ENCODE results near the gene RGSL1. TPM values are rescaled to one million over a fixed set of nuclear protein-coding genes. Genes with fewer than 3 reads are reported as not detected.

Gene RGSL1
- total RNA-seq, 1 donor from 2014 or later: not detected

- H3K27ac Mint-ChIP-seq (ENCODE audit: unreplicated experiment): no peak overlapping the region
- no peak for TF ChIP-seq CTCF (IDR thresholded peaks at IDR 0.05; ENCODE audit: partially characterized antibody, unreplicated experiment)
- no peak for DNase-seq
- no peaks in the 10 kb centered on the region for H3K4me1 Mint-ChIP-seq (ENCODE audit: low read depth, unreplicated experiment)
- peaks cover 2% of the 10 kb centered on the region for H3K9me3 Mint-ChIP-seq (ENCODE audit: unreplicated experiment)
- no peaks in the 10 kb centered on the region for H3K27me3 Mint-ChIP-seq (ENCODE audit: unreplicated experiment)
- peaks cover 4% of the 10 kb centered on the region for H3K36me3 Mint-ChIP-seq (ENCODE audit: unreplicated experiment)
- no peak overlapping the region for H3K4me3 Mint-ChIP-seq (ENCODE audit: unreplicated experiment)
Measured at GRCh38 chr1:182430263-182431068, 19.5 kb upstream of the RGSL1 start.

GRCh38 chr1:182431278-182431677 lies 18.7 kb upstream of the RGSL1 start:
- H3K4me1 Mint-ChIP-seq (ENCODE audit: low read depth, unreplicated experiment): no peaks in the 10 kb centered on the region
- peaks cover 2% of the 10 kb centered on the region for H3K9me3 Mint-ChIP-seq (ENCODE audit: unreplicated experiment)
- H3K4me3 Mint-ChIP-seq (ENCODE audit: unreplicated experiment): no peak overlapping the region
- H3K27ac Mint-ChIP-seq (ENCODE audit: unreplicated experiment): no peak overlapping the region
- H3K36me3 Mint-ChIP-seq (ENCODE audit: unreplicated experiment): peaks cover 4% of the 10 kb centered on the region
- no peaks in the 10 kb centered on the region for H3K27me3 Mint-ChIP-seq (ENCODE audit: unreplicated experiment)
- no peak for TF ChIP-seq CTCF (IDR thresholded peaks at IDR 0.05; ENCODE audit: partially characterized antibody, unreplicated experiment)
- DNase-seq: no peak

- Mint-ChIP-seq H3K36me3 (ENCODE audit: unreplicated experiment) (peaks cover 13% of the 10 kb centered on the region), H3K4me3 (ENCODE audit: unreplicated experiment) (no peak overlapping the region), H3K27me3 (ENCODE audit: unreplicated experiment) (peaks cover 2% of the 10 kb centered on the region), H3K9me3 (ENCODE audit: unreplicated experiment) (peaks cover 2% of the 10 kb centered on the region), H3K27ac (ENCODE audit: unreplicated experiment) (no peak overlapping the region), H3K4me1 (ENCODE audit: low read depth, unreplicated experiment) (no peaks in the 10 kb centered on the region)
- TF ChIP-seq CTCF (IDR thresholded peaks at IDR 0.05; ENCODE audit: partially characterized antibody, unreplicated experiment): no peak
- DNase-seq: no peak
Measured at GRCh38 chr1:182433580-182433979, 16.4 kb upstream of the RGSL1 start.

- no peak for DNase-seq
- Mint-ChIP-seq H3K36me3 (ENCODE audit: unreplicated experiment) (peaks cover 11% of the 10 kb centered on the region), H3K27me3 (ENCODE audit: unreplicated experiment) (peaks cover 2% of the 10 kb centered on the region), H3K4me1 (ENCODE audit: low read depth, unreplicated experiment) (no peaks in the 10 kb centered on the region), H3K4me3 (ENCODE audit: unreplicated experiment) (no peak overlapping the region), H3K27ac (ENCODE audit: unreplicated experiment) (no peak overlapping the region), H3K9me3 (ENCODE audit: unreplicated experiment) (no peaks in the 10 kb centered on the region)
- no peak for TF ChIP-seq CTCF (IDR thresholded peaks at IDR 0.05; ENCODE audit: partially characterized antibody, unreplicated experiment)
Measured at GRCh38 chr1:182438326-182438725, 11.6 kb upstream of the RGSL1 start.

GRCh38 chr1:182441719-182442118 lies 8.2 kb upstream of the RGSL1 start:
- no peak for DNase-seq
- TF ChIP-seq CTCF (IDR thresholded peaks at IDR 0.05; ENCODE audit: partially characterized antibody, unreplicated experiment): no peak
- H3K4me1 Mint-ChIP-seq (ENCODE audit: low read depth, unreplicated experiment): no peaks in the 10 kb centered on the region
- peaks cover 4% of the 10 kb centered on the region for H3K27me3 Mint-ChIP-seq (ENCODE audit: unreplicated experiment)
- H3K36me3 Mint-ChIP-seq (ENCODE audit: unreplicated experiment): peaks cover 11% of the 10 kb centered on the region
- H3K4me3 Mint-ChIP-seq (ENCODE audit: unreplicated experiment): no peak overlapping the region
- no peaks in the 10 kb centered on the region for H3K9me3 Mint-ChIP-seq (ENCODE audit: unreplicated experiment)
- no peak overlapping the region for H3K27ac Mint-ChIP-seq (ENCODE audit: unreplicated experiment)
